HG03064 (cell line): ENCODE results near the gene ST8SIA4.

Experiments
- ATAC-seq: cut with Tn5 transposase; IDR thresholded peaks from one replicate; pipeline ENCODE4 v1.9.1; 2021; ENCODE audit warnings: low read depth; ENCODE audit not compliant: unreplicated experiment

The ST8SIA4 gene

DNA sequence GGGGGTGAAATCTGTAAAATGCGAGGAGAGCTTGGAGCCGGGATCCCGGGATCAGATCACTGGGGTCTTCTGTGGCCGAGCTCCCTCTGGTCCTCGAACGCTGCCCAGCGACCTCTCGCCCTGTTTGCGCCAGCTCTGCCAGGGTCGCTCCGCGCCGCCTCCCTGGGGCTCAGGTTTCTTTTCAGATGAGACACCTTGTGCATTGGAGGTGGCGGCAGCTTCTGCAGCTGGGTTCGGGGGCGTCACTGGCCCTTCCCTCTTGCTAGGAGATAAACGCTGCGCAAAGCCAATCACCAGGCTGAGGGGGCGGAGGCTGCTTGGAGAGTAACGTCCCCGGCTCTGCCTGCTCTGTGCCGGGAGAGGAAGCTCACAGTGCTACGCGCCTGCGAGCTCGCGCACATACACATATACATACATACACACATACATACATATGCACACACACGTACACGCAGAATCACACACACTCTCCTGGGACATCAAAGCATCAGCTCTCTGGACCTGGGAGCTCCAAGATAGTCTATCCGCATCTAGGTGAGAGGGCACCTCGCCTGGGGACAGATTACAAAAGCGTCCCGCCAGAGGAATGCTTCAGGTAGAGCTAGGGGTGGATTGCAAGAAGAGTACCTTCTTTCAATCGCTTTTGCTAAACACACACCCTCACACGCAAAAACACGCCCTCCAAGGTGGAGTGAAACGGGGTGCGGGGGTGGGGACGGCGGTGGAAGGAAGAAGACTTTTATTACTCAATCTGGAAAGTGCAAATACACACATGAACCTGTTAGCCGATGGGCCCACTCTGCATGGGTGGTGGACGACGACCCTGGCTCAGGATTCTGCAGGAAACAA lies at the start of gene ST8SIA4:
Gene ST8SIA4, minus strand, starts transcription at position 244 of the 849 bp plus-strand sequence. CDS start 327 bp downstream, outside the sequence.
- peak; percentile 64 for ATAC-seq

GRCh38 chr5:100950985-100951384 lies 47.9 kb upstream of the ST8SIA4 start:
- no peak for ATAC-seq

- no peak for ATAC-seq
These were observed 10.2 kb upstream of the ST8SIA4 start for GRCh38 chr5:100913298-100913697.

DNA sequence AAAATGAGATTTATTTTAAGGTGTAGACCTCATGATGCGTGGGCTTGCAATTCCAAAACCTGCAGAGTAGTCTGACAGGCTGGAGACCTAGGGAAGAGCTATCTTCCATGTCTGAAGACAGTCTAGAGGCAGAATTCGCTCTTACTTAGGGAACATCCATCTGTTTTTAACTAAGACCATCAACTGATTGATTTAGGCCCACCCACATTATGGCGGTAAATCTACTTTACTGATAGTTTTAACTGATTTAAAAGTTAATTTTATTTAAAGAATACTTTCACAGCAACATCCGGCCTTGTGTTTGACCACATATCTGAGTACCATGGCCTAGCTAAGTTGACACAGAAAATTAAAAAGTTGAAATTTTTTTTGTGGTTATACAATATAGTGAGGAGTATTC lies 6.0 kb upstream of the ST8SIA4 start:
- ATAC-seq = no peak

GRCh38 chr5:100905259-100905914 lies 2.3 kb upstream of the ST8SIA4 start:
- ATAC-seq = no peak

DNA sequence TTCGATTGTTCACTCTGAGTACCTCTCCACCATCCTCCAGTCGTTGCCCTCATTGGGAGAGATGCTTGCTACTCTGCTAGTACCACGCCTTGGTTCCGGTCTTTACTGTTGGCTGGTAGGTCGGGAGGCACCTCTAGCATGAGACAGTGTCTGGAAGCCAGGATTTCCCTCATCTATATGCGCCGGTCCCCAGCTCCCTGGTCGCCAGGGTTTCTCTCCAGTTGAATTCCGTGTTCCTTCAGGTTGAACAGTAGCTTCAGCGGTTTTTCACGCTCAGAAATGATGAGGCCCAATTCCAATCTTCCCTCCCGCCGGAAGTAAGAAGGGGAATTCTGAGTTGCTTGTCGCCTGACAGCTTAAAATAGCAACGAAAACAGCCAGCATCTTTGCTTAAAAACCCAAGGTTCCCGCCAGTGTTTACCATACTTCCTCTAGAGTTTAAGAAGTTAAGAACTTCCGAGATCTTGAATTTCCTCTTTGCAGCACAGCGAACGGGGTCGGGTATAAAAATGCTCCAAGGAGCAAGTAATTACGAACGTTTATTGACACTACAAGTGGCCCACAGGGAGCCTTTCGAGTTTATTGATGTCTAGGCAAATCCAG lies 1.3 kb upstream of the ST8SIA4 start:
- peak; percentile 20 for ATAC-seq

- no peak for ATAC-seq
These were observed 543 bp downstream of the ST8SIA4 start for GRCh38 chr5:100902440-100903038.

GRCh38 chr5:100901821-100902341 lies 1.2 kb downstream of the ST8SIA4 start:
- ATAC-seq = no peak

GRCh38 chr5:100900796-100901781 lies 2.0 kb downstream of the ST8SIA4 start:
- ATAC-seq = peak; percentile 31

- ATAC-seq = peak; percentile 10
These were observed 2.8 kb downstream of the ST8SIA4 start for GRCh38 chr5:100900142-100900795.

DNA sequence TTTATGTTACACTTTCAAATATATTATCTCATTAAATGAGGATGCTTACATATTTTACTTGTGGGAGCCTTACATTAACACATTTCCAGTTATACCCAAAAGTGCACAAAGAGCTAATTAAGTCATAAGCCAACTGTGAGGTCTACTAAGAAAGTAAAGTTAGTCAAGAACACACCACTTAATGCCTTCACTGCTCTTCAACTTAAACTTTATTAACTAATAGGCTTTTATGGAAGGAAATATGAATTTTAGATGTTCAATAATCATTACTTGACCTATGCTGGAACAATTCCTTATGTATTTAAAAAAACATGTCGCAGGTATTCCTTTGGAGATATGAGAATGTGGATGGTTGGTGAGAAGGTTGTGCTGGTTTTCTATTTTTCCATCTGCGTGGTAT lies 3.4 kb downstream of the ST8SIA4 start:
- no peak for ATAC-seq

- no peak for ATAC-seq
These were observed 4.4 kb downstream of the ST8SIA4 start for GRCh38 chr5:100898504-100899346.

DNA sequence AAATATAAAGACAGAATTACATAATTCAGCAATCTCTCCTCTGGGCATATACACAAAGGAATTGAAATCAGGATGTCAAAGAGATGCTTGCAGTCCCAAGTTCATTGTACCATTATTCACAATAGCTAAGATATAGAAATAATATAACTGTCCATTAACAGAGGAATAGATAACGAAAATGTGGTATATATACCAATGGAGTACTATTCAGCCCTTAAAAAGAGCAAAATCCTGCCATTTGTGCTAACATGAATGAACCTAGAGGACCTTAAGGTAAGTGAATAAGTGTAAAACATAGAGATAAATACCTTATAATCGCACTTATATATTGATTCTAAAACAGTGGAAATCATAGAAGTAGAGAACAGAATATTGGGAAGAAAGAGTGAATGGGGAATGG lies 7.0 kb downstream of the ST8SIA4 start:
- ATAC-seq = no peak

GRCh38 chr5:100890461-100891008 lies 12.5 kb downstream of the ST8SIA4 start:
- ATAC-seq = peak; percentile 72

- ATAC-seq = no peak
These were observed 13.2 kb downstream of the ST8SIA4 start for GRCh38 chr5:100889896-100890295.

DNA sequence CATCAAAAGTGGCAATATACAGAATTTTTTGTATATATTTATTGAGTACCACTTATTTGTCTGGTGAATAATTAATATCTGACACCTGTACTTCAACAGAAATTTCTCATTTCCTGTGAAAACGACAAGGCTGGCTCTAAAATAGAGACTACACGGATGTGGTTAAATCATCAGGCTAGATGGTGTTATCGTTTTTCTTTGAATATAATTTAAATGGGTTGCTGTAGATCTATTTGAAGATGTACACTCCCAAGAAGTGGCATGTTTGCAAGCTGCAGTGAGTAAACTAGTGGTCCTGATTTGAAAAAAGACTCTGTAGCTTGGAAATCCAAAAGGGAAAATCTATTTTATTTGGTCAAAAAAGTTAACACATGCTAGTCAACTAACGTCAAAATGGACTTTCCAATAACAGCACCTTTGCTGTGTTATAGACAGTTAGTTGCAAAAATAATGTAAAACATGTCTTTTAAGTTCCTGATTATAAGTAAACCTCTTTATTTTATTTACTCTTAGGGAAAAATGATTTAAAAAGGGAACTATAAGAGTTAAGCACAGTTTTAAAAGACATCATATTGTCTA lies 13.8 kb downstream of the ST8SIA4 start:
- ATAC-seq = peak; percentile 66

- no peak for ATAC-seq
These were observed 25.8 kb downstream of the ST8SIA4 start for GRCh38 chr5:100877274-100877673.
